Activated CD8-positive, alpha-beta memory T cell treated with anti-CD3 and anti-CD28 coated beads, Interleukin-2, amount 50 U/mL, for 48 hours (primary cell): Measurements from ENCODE around the gene ATP6V0E2.
A peak's percentile ranks its signal among the peaks of the same experiment; 100 is the strongest.
"Not testable (repeated sequence)": the region's sequence is repeated elsewhere in the genome, so short reads cannot be mapped to it uniquely, and the experiment has no call there.

ENCODE experiments used
- DNase-seq: peaks from one replicate; pipeline ENCODE4 v3.0.0-alpha.2; 2020

ATP6V0E2 gene

DNA sequence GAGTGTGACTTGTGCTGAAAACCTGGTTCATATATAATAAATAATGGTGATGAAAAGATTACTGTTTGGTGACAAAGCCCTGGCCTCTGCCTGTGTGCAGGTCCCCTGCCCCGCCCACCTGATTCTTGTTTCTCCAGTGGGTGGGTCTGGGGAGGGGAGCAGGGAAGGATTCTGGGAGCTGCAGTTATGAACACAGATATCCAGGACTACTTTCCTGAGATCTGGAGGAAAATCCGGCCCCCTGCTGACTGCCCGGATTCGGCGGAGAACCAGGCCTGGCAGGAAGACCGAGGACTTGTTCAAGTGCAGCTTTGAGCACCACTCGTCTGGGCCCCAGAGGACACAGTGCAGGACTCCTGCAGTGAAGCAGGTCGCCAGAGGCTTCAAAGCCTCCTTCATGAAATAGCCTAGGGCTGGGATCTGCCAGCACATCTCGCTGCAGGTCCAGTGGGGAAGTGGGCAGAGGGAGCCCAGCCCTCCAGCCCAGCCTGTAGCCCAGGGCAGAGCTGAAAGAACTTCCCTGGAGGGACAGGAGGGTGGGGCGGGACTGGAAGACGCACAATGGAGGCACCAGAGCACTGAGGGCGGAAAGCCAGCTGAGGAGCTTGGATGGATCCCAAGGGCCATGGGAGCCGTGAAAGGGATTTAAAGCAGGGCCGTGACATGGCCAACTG lies 7.0 kb downstream of the ATP6V0E2 start:
- DNase-seq, result no peak

DNA sequence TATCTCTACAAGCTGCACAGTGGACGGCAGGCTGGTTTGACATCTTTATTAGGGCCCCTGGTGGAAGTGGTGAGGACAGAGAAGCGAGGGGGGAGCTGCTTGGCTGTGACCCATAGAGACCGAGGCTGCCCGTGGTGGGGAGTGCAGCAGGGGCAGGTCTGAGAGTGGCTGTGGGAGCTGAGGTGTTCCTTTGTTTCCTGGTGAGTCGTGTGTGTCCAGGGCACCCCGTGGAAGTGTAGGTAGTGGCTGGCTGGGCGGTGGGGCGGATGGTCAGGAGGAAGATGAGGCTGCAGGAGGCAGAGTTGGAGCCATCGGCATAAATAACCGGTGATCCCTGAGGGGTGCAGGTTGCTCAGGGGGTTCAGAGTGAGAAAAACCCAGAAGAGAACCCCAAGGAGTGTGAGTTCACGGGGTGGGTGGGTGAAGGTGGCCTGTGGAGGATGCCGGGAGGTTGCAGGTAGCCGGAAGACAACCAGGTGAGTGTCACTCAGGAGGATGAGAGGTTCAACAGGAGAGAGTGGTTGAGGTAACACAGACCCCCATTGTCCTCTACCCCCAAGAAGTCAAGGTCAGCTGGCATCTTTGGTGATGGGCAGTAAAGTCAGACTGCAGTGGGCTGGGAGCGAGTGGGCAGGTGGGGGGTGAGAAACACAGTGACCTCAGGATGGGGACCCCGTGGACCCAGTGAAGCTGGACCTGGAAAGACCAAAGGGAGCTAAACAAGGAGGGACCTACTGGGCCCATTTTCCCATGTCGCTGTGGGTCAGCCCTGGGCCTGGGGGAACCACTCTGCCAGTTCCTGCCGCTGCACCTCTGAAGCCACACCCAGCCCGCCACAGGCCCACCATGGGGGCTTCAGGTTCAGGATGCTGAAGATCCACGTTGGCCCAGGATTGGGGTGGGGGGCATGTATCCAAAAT lies 7.8 kb downstream of the ATP6V0E2 start:
- no peak for DNase-seq

DNA sequence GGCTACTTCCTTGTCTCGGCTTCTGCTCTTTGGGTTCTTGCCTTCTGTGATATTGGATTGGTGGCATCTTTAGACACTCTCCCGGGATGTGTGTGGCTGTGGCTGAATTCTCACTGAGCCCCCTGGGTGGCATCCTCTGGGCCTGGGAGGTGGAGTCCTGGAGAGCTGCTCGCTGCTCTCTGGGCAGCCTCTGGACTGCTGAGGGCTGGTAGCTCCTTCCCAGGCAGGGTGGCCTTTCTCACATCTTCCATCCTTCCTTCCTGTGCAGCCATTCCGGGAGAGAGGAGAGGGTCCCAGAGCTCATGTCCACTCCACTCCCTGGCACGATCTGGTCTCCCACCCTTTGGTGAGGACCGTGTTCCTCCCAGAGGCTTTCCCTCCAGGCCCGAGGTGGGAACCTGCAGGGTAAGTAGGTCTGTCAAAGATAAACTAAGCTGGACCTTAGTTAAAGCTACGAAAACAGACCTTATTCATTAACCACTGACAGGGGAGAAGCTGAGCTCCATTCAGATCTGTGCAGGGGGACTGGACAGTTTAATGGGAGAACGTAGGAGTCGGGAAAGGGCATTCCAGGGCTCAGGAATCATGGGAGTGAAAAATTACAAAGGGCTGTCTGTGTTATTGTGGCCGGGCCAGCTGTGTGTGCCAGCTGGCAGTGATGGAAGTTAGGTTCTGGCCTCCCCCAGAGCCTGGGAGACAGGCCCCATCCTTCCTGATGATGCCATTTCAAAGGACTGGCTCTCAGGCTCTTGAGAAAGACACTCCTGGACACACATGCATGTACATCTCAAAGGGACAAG lies 8.7 kb downstream of the ATP6V0E2 start:
- DNase-seq, result no peak

- no peak for DNase-seq
Observed at GRCh38 chr7:149883048-149883438, 9.3 kb downstream of the ATP6V0E2 start.

- peak; percentile 73 for DNase-seq
Observed at GRCh38 chr7:149883452-149883861, 9.7 kb downstream of the ATP6V0E2 start.

DNA sequence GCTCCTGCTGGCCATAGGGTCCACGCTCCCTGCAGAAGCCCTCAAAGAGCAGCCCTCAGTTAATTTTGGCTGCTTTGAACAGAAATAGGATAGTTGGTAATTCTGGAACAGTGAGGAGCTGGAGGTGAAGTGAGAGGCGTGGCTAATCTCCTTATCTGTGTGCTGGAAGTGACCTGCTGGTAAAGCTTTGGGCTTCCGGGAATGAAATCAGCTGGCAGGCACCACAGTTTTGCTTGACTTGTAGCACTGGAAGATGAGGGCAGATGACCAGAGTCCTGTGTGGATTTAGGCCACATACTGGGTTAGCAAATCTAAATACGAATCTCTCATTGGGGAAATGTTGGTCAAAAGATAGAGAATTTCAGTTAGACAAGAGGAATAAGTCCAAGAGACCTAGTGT lies 10.2 kb downstream of the ATP6V0E2 start:
- DNase-seq, result no peak

- DNase-seq, result no peak
Observed at GRCh38 chr7:149884541-149884940, 10.8 kb downstream of the ATP6V0E2 start.

DNA sequence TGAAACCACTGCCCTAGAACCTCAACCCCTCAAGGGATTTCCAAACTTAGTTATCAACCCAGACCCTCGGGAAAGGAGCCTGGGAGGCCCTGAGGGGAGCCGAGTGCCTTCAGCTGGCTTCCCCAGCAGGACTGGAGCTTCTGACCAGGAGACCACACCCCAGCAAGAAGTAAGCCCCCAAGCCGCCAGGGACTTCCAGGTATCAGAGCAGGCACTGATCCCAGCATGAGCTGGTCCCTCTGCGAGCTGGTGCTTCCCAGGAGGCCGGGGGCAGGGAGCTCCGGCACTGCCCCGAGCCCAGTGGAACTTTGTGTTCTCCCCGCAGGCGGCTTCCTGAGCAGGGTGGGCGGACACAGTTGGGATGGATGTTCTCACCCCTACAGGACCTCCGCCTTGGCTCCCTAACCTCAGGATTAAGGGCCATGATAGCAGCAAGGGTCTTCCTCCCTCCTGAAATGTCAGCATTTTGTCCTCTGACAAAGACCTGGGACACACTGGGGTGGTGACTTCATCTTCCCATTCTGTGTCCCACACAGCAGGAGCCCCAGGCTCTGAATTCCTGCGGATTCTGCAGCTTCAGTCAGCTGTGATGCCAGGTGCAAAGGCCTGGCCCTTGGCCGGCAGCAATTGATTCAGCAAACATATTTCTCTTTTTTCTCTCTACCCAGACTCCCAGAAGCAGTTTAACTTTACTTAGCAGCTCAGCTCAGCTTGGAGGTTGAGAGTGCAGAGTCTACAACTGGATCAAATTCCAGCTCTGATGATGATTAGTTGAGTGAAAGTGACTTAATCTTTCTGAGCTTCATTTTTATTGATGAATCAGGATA lies 11.6 kb downstream of the ATP6V0E2 start:
- DNase-seq, result no peak

- no peak for DNase-seq
Observed at GRCh38 chr7:149886018-149886415, 12.2 kb downstream of the ATP6V0E2 start.

GRCh38 chr7:149887311-149887710 lies 13.5 kb downstream of the ATP6V0E2 start:
- no peak for DNase-seq

DNA sequence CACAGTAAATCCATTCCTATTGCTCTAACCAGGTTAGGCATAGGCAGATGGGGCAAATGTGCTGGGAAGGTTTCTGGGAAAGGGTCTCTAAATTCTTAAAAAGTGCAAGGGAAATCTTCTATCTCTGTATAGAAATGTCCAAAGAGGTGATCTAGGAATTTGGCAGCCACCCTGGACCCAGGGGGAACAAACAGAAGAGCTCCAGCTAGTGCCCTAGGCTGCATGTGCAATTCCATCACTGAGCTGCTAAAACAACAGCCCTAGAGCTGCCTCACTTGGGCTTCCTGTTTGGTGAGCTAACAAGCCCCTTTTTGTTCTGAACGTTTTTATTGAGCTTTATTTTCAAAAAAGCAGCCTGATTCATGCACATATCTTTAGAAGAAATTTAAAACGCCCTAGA lies 16.9 kb downstream of the ATP6V0E2 start:
- not testable (repeated sequence) for DNase-seq

- not testable (repeated sequence) for DNase-seq
Observed at GRCh38 chr7:149894957-149895356, 21.2 kb downstream of the ATP6V0E2 start.

DNA sequence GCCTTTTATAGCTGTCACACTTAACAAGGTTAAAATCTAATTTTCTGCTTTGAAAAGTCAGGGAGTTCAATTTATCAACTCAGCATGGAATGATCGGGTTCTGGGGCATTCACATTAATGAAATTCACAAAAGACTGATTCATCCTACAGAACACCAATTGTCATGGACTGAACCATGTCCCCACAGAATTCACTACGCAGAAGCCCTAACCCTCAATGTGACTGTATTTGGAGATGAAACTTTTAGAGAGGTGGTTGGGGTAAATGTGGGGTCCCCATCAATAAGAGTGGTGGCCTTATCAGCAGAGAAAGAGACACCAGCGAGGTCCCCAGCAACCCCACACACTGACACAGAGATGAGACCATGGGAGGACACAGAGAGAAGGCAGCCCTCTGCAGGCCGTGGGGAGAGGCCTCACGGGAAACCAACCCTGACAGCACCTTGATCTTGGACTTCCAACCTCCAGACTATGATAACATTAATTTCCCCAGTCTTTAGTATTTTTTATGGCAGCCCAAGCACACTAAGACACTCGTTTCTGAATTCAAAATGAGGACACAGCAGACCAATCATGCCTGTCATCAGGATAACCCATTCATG lies 34.1 kb downstream of the ATP6V0E2 start:
- not testable (repeated sequence) for DNase-seq

GRCh38 chr7:149910219-149910618 lies 36.5 kb downstream of the ATP6V0E2 start:
- not testable (repeated sequence) for DNase-seq

- not testable (repeated sequence) for DNase-seq
Observed at GRCh38 chr7:149912126-149912525, 38.4 kb downstream of the ATP6V0E2 start.

- DNase-seq, result not testable (repeated sequence)
Observed at GRCh38 chr7:149926414-149926813, 52.6 kb downstream of the ATP6V0E2 start.
